T-helper 9 cell (primary cell): ENCODE results near the gene TRIM25.
"Not testable (repeated sequence)": the region's sequence is repeated elsewhere in the genome, so short reads cannot be mapped to it uniquely, and the experiment has no call there.

Experiments
- DNase-seq: peaks from one replicate; pipeline ENCODE4 v3.0.0-alpha.2; 2020
- total RNA-seq, 2 donors: gene quantifications; one replicate each; lab custom pipeline; 2026; lab: John Stamatoyannopoulos, UW

The TRIM25 gene
- 37.6 to 56.7 reads per million in 2 donors for total RNA-seq

GRCh38 chr17:56913867-56914580 is at the start of gene TRIM25:
Gene TRIM25, minus strand, starts transcription at chr17:56914049. Its CDS starts 61 bp downstream, at chr17:56913988.
- peak; percentile 91 for DNase-seq

- peak; percentile 95 for DNase-seq
These were observed 47.0 kb upstream of the TRIM25 start, which contains the start of gene COIL for GRCh38 chr17:56960596-56961538. Gene COIL, minus strand, starts transcription at chr17:56961050. Its CDS starts 31 bp downstream, at chr17:56961019.

GRCh38 chr17:56956992-56957391 is 43.1 kb upstream of the TRIM25 start:
- no peak for DNase-seq

- DNase-seq, result no peak
These were observed 35.7 kb upstream of the TRIM25 start for GRCh38 chr17:56949595-56949994.

GRCh38 chr17:56948491-56948890 is 34.6 kb upstream of the TRIM25 start:
- no peak for DNase-seq

- no peak for DNase-seq
These were observed 33.9 kb upstream of the TRIM25 start for GRCh38 chr17:56947741-56948140.

GRCh38 chr17:56945938-56946505 is 32.2 kb upstream of the TRIM25 start:
- no peak for DNase-seq

GRCh38 chr17:56943505-56944125 is 29.8 kb upstream of the TRIM25 start:
- no peak for DNase-seq

- no peak for DNase-seq
These were observed 26.1 kb upstream of the TRIM25 start for GRCh38 chr17:56939869-56940484.

GRCh38 chr17:56938206-56938605 is 24.4 kb upstream of the TRIM25 start:
- not testable (repeated sequence) for DNase-seq

- DNase-seq, result no peak
These were observed 23.8 kb upstream of the TRIM25 start for GRCh38 chr17:56937687-56938086.

GRCh38 chr17:56936697-56937322 is 23.0 kb upstream of the TRIM25 start:
- no peak for DNase-seq

GRCh38 chr17:56935461-56935860 is 21.6 kb upstream of the TRIM25 start:
- no peak for DNase-seq

GRCh38 chr17:56934280-56934679 is 20.4 kb upstream of the TRIM25 start:
- no peak for DNase-seq

GRCh38 chr17:56933868-56934267 is 20.0 kb upstream of the TRIM25 start:
- DNase-seq, result no peak

- no peak for DNase-seq
These were observed 19.4 kb upstream of the TRIM25 start for GRCh38 chr17:56933151-56933745.

- no peak for DNase-seq
These were observed 17.0 kb upstream of the TRIM25 start for GRCh38 chr17:56930739-56931337.

GRCh38 chr17:56929362-56929969 is 15.6 kb upstream of the TRIM25 start:
- DNase-seq, result no peak

GRCh38 chr17:56928586-56928985 is 14.7 kb upstream of the TRIM25 start:
- DNase-seq, result no peak

GRCh38 chr17:56926704-56927103 is 12.9 kb upstream of the TRIM25 start:
- no peak for DNase-seq

GRCh38 chr17:56926270-56926669 is 12.4 kb upstream of the TRIM25 start:
- no peak for DNase-seq
